PC-3 (cell line): Measurements from ENCODE around the gene CACNA1H. TPM values are rescaled to one million over a fixed set of nuclear protein-coding genes. Genes with fewer than 3 reads are reported as not detected.

ENCODE experiments used
- ATAC-seq: fragments of 200-7000 bp; cut with Tn5 transposase; 2 replicates; pipeline ENCODE4 v1.9.1; 2020; ENCODE audit warnings: mild to moderate bottlenecking, moderate library complexity
- BruUV-seq: library from RNA; stranded (reverse); fragments of 400-500 nt; replicated peaks from 2 replicates; lab custom pipeline; 2021; lab: Mats Ljungman, UMichigan
- CTCF ChIA-PET: fragments of 300-600 bp; sonication (Branson Sonifier 250); formaldehyde crosslinking; loops from one replicate; lab custom pipeline; 2022; ENCODE audit warnings: antibody characterized with exemption; lab: Charles Lee
- POLR2A ChIA-PET: fragments of 300-600 bp; sonication (Branson Sonifier 250); formaldehyde crosslinking; loops from one replicate; lab custom pipeline; 2022; ENCODE audit warnings: antibody characterized with exemption; ENCODE audit not compliant: unreplicated experiment; lab: Charles Lee
- DNase-seq: peaks from one replicate; pipeline ENCODE4 v3.0.0-alpha.2; 2015
- H2AFZ ChIP-seq: fragments of 300-600 bp; sonication (generic); 2 replicates; pipeline ENCODE4 v1.6.0; 2016; ENCODE audit warnings: antibody characterized with exemption, low read length
- H3F3A ChIP-seq: fragments of 300-600 bp; sonication (generic); one replicate; pipeline ENCODE4 v1.6.0; 2017; ENCODE audit warnings: antibody characterized with exemption, low read length, control low read depth, mild to moderate bottlenecking; ENCODE audit not compliant: unreplicated experiment
- H3K27ac ChIP-seq: fragments of 300-600 bp; sonication (generic); 2 replicates; pipeline ENCODE4 v1.5.1; 2016; ENCODE audit warnings: mild to moderate bottlenecking, low read length
- H3K27me3 ChIP-seq: fragments of 300-600 bp; sonication (generic); 2 replicates; pipeline ENCODE4 v1.6.1; 2016; ENCODE audit warnings: low read length, mixed read lengths
- H3K36me3 ChIP-seq: fragments of 300-600 bp; sonication (generic); 2 replicates; pipeline ENCODE4 v1.6.1; 2016; ENCODE audit warnings: low read depth, mixed run types, low read length, mixed read lengths
- H3K4me1 ChIP-seq: fragments of 300-600 bp; sonication (generic); 2 replicates; pipeline ENCODE4 v1.5.1; 2016; ENCODE audit warnings: low read length; ENCODE audit not compliant: insufficient read depth
- H3K4me2 ChIP-seq: fragments of 300-600 bp; sonication (generic); 2 replicates; pipeline ENCODE4 v1.6.0; 2016; ENCODE audit warnings: low read length
- H3K4me3 ChIP-seq: fragments of 300-600 bp; sonication (generic); 2 replicates; pipeline ENCODE4 v1.5.1; 2016; ENCODE audit warnings: mild to moderate bottlenecking, low read length, mixed read lengths
- H3K79me2 ChIP-seq: fragments of 300-600 bp; sonication (generic); 2 replicates; pipeline ENCODE4 v1.6.1; 2017; ENCODE audit warnings: low read length, mixed read lengths
- H3K9ac ChIP-seq: fragments of 300-600 bp; sonication (generic); 2 replicates; pipeline ENCODE4 v1.6.0; 2016; ENCODE audit warnings: mild to moderate bottlenecking, low read length
- H3K9me2 ChIP-seq: fragments of 300-600 bp; sonication (generic); replicated peaks from 2 replicates; pipeline ENCODE4 v1.6.1; 2016; ENCODE audit warnings: mixed run types, low read length, mixed read lengths
- H3K9me3 ChIP-seq: fragments of 300-600 bp; sonication (generic); 2 replicates; pipeline ENCODE4 v1.6.1; 2016; ENCODE audit warnings: low read length, mixed read lengths
- H4K20me1 ChIP-seq: fragments of 300-600 bp; sonication (generic); 2 replicates; pipeline ENCODE4 v1.6.1; 2016; ENCODE audit warnings: low read length, mixed read lengths
- CTCF ChIP-seq: fragments of 300-600 bp; sonication (generic); conservative IDR thresholded peaks from 2 replicates; pipeline ENCODE4 v1.5.1; 2017; ENCODE audit warnings: antibody characterized with exemption, low read depth, mild to moderate bottlenecking, low read length
- EZH2 ChIP-seq: fragments of 300-600 bp; sonication (generic); IDR thresholded peaks from one replicate; pipeline ENCODE4 v1.6.1; 2017; ENCODE audit warnings: antibody characterized with exemption, mild to moderate bottlenecking, low read length; ENCODE audit not compliant: unreplicated experiment
- EZH2phosphoT487 ChIP-seq: fragments of 300-600 bp; sonication (generic); IDR thresholded peaks from 2 replicates; pipeline ENCODE4 v1.6.1; 2018; ENCODE audit warnings: mild to moderate bottlenecking, antibody characterized with exemption, low read length, borderline replicate concordance
- intact Hi-C: fragments of 100-400 bp; cut with micrococcal nuclease; formaldehyde crosslinking; loops from 2 replicates; pipeline ENCODE4 v1.9.0; 2023
- total RNA-seq: library from RNA; depleted of rRNA; stranded (reverse); fragments of >200 nt; gene quantifications from 2 replicates; pipeline ENCODE4 v1.2.3, GENCODE V29; 2014

CACNA1H gene
- total RNA-seq, 1 experiment from 2014 or later: 4.1 TPM

- no peak overlapping the region for H2AFZ ChIP-seq
- H3K36me3 ChIP-seq: no peaks in the 10 kb centered on the region
- no peak overlapping the region for H3K9ac ChIP-seq
- intact Hi-C loops: no loop called here
- peaks cover 13% of the 10 kb centered on the region for H3K4me1 ChIP-seq
- no peaks in the 10 kb centered on the region for H4K20me1 ChIP-seq
- DNase-seq: no peak
- no peaks in the 10 kb centered on the region for H3K27me3 ChIP-seq
- POLR2A ChIA-PET: no interaction called here
- no peaks in the 10 kb centered on the region for H3F3A ChIP-seq
- no peak overlapping the region for H3K4me2 ChIP-seq
- CTCF ChIA-PET: no interaction called here
- no peak overlapping the region for H3K4me3 ChIP-seq
- no peak for ATAC-seq
- no peaks in the 10 kb centered on the region for H3K9me2 ChIP-seq
- no peak for TF ChIP-seq EZH2phosphoT487
- H3K9me3 ChIP-seq: no peaks in the 10 kb centered on the region
- H3K27ac ChIP-seq: no peak overlapping the region
- H3K79me2 ChIP-seq: no peaks in the 10 kb centered on the region
- no TSS peak for BruUV-seq
These were observed 11.5 kb downstream of the CACNA1H start for GRCh38 chr16:1164382-1164781.

GRCh38 chr16:1164975-1165374 is 12.1 kb downstream of the CACNA1H start:
- no TSS peak for BruUV-seq
- Histone ChIP-seq H3K4me2 (no peak overlapping the region), H3K9me2 (no peaks in the 10 kb centered on the region), H3F3A (no peaks in the 10 kb centered on the region), H3K9ac (no peak overlapping the region), H3K27me3 (no peaks in the 10 kb centered on the region), H3K9me3 (no peaks in the 10 kb centered on the region), H2AFZ (no peak overlapping the region), H4K20me1 (no peaks in the 10 kb centered on the region), H3K4me1 (peaks cover 13% of the 10 kb centered on the region), H3K4me3 (no peak overlapping the region), H3K27ac (no peak overlapping the region), H3K36me3 (no peaks in the 10 kb centered on the region), H3K79me2 (no peaks in the 10 kb centered on the region)
- TF ChIP-seq CTCF: no peak
- TF ChIP-seq EZH2phosphoT487: no peak
- TF ChIP-seq EZH2: no peak
- intact Hi-C loops: no loop called here
- ChIA-PET CTCF (no interaction called here), POLR2A (no interaction called here)
- no peak for DNase-seq
- no peak for ATAC-seq

GRCh38 chr16:1165511-1165910 is 12.6 kb downstream of the CACNA1H start:
- intact Hi-C loops: no loop called here
- H4K20me1 ChIP-seq: no peaks in the 10 kb centered on the region
- H3K27ac ChIP-seq: no peak overlapping the region
- CTCF ChIA-PET: no interaction called here
- no peak overlapping the region for H3K4me2 ChIP-seq
- no peaks in the 10 kb centered on the region for H3K9me2 ChIP-seq
- H3K36me3 ChIP-seq: no peaks in the 10 kb centered on the region
- H3K79me2 ChIP-seq: no peaks in the 10 kb centered on the region
- H3K4me3 ChIP-seq: no peak overlapping the region
- no peak overlapping the region for H2AFZ ChIP-seq
- TF ChIP-seq EZH2phosphoT487: no peak
- TF ChIP-seq EZH2: no peak
- TF ChIP-seq CTCF: no peak
- DNase-seq: no peak
- no peak for ATAC-seq
- no peaks in the 10 kb centered on the region for H3F3A ChIP-seq
- H3K9ac ChIP-seq: no peak overlapping the region
- BruUV-seq: no TSS peak
- POLR2A ChIA-PET: no interaction called here
- peaks cover 7% of the 10 kb centered on the region for H3K4me1 ChIP-seq
- no peaks in the 10 kb centered on the region for H3K27me3 ChIP-seq
- H3K9me3 ChIP-seq: no peaks in the 10 kb centered on the region
